Esophagus squamous epithelium (tissue), 4 donors: ENCODE data around the gene MRPL33.

Experiments
- POLR2A ChIP-seq, 4 donors: fragments of 450-650 bp; IDR thresholded peaks; one replicate each; pipeline ENCODE4 v1.6.1; 2017; ENCODE audit warnings: antibody characterized with exemption in 4 of 4, mild to moderate bottlenecking in 4 of 4, moderate library complexity in 3 of 4
- TF ChIP-seq, protein P1 (sequence below), 6 experiments: fragments of 450-650 bp in 4 of 6; fragments of 200-600 bp in 2 of 6; sonication (generic) in 2 of 6; IDR thresholded peaks; one replicate each; pipeline ENCODE4 v1.5.1; 2016 to 2019; ENCODE audit warnings: antibody characterized with exemption in 6 of 6, mild to moderate bottlenecking in 4 of 6, moderate library complexity in 4 of 6

DNA sequence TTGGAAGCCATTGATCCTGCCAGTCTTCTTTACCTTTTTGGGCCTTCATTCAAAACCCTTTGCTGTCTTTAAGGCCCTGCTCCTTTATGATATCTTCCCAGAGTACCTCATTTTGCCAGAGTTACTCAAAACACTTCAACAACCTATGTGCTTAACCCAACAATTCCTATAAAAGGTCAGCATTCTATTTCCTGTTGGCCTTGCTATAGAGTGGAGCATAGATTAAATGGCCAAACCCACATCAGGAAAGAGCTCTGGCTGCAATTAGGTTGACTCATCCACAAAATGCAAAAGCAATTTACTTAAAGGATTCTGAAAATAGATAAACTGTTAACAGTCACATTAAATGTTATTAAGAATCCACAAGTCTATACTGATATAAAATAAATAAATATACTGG lies 21.2 kb downstream of the MRPL33 start:
- TF ChIP-seq POLR2A (IDR thresholded peaks at IDR 0.05): no peak
- TF ChIP-seq, protein P1, sequence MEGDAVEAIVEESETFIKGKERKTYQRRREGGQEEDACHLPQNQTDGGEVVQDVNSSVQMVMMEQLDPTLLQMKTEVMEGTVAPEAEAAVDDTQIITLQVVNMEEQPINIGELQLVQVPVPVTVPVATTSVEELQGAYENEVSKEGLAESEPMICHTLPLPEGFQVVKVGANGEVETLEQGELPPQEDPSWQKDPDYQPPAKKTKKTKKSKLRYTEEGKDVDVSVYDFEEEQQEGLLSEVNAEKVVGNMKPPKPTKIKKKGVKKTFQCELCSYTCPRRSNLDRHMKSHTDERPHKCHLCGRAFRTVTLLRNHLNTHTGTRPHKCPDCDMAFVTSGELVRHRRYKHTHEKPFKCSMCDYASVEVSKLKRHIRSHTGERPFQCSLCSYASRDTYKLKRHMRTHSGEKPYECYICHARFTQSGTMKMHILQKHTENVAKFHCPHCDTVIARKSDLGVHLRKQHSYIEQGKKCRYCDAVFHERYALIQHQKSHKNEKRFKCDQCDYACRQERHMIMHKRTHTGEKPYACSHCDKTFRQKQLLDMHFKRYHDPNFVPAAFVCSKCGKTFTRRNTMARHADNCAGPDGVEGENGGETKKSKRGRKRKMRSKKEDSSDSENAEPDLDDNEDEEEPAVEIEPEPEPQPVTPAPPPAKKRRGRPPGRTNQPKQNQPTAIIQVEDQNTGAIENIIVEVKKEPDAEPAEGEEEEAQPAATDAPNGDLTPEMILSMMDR (IDR thresholded peaks at IDR 0.05): no peak
